DOHH2 (cell line): Measurements from ENCODE around the gene ZSCAN21.
"Not testable (repeated sequence)": the region's sequence is repeated elsewhere in the genome, so short reads cannot be mapped to it uniquely, and the experiment has no call there.

Source experiments
- H3F3A ChIP-seq: fragments of 200-600 bp; sonication (generic), shearing (Covaris generic); 2 replicates; pipeline ENCODE4 v1.6.0; 2016; ENCODE audit warnings: antibody characterized with exemption, mild to moderate bottlenecking; ENCODE audit not compliant: control insufficient read depth, insufficient read depth
- H3K27ac ChIP-seq: fragments of 200-600 bp; sonication (generic); 2 replicates; pipeline ENCODE4 v1.5.1; 2014; ENCODE audit warnings: low read depth, mild to moderate bottlenecking, low read length, moderate library complexity
- H3K27me3 ChIP-seq: fragments of 200-600 bp; sonication (generic); 2 replicates; pipeline ENCODE4 v1.6.1; 2014; ENCODE audit warnings: mild to moderate bottlenecking, low read length, mixed read lengths; ENCODE audit not compliant: control insufficient read depth
- H3K36me3 ChIP-seq: fragments of 200-600 bp; sonication (generic); 2 replicates; pipeline ENCODE4 v1.6.1; 2014; ENCODE audit warnings: mild to moderate bottlenecking, low read length, moderate library complexity, mixed read lengths; ENCODE audit not compliant: control insufficient read depth
- H3K4me1 ChIP-seq: fragments of 200-600 bp; sonication (generic); 2 replicates; pipeline ENCODE4 v1.6.1; 2014; ENCODE audit warnings: mild to moderate bottlenecking, low read length, mixed read lengths; ENCODE audit not compliant: control insufficient read depth
- H3K4me2 ChIP-seq: fragments of 200-600 bp; sonication (generic); 2 replicates; pipeline ENCODE4 v1.6.0; 2014; ENCODE audit warnings: mild to moderate bottlenecking, low read length, moderate library complexity
- H3K4me3 ChIP-seq: fragments of 200-600 bp; sonication (generic); 2 replicates; pipeline ENCODE4 v1.5.1; 2014; ENCODE audit warnings: mild to moderate bottlenecking, low read length, mixed read lengths
- H3K79me2 ChIP-seq: fragments of 200-600 bp; sonication (generic); 2 replicates; pipeline ENCODE4 v1.6.1; 2014; ENCODE audit warnings: mild to moderate bottlenecking, low read length, mixed read lengths; ENCODE audit not compliant: control insufficient read depth
- H3K9me2 ChIP-seq: fragments of 200-600 bp; sonication (generic); replicated peaks from 2 replicates; pipeline ENCODE4 v1.6.1; 2014; ENCODE audit warnings: mild to moderate bottlenecking, low read length, mixed read lengths; ENCODE audit not compliant: control insufficient read depth
- H3K9me3 ChIP-seq: fragments of 200-600 bp; sonication (generic); 2 replicates; pipeline ENCODE4 v1.6.1; 2014; ENCODE audit warnings: antibody characterized with exemption, low read length, mixed read lengths; ENCODE audit not compliant: control insufficient read depth, insufficient read depth
- H4K20me1 ChIP-seq: fragments of 200-600 bp; sonication (generic); 2 replicates; pipeline ENCODE4 v1.6.0; 2014; ENCODE audit warnings: low read depth, mild to moderate bottlenecking, antibody characterized with exemption, low read length, moderate library complexity; ENCODE audit not compliant: control insufficient read depth, insufficient read depth
- CTCF ChIP-seq: fragments of 200-600 bp; sonication (generic); IDR thresholded peaks from one replicate; pipeline ENCODE4 v1.5.1; 2014; ENCODE audit warnings: antibody characterized with exemption, mild to moderate bottlenecking, low read depth, low read length; ENCODE audit not compliant: poor library complexity, severe bottlenecking
- EZH2phosphoT487 ChIP-seq: fragments of 200-600 bp; sonication (generic); IDR thresholded peaks from 2 replicates; pipeline ENCODE4 v1.6.1; 2017; ENCODE audit warnings: borderline replicate concordance, mild to moderate bottlenecking, antibody characterized with exemption, low read length, moderate library complexity, mixed read lengths

Gene ZSCAN21

GRCh38 chr7:100007887-100008286 is 41.7 kb upstream of the ZSCAN21 start:
- Histone ChIP-seq H3K36me3 (no peaks in the 10 kb centered on the region), H3F3A (no peaks in the 10 kb centered on the region), H3K9me3 (no peaks in the 10 kb centered on the region), H3K9me2 (no peaks in the 10 kb centered on the region), H3K79me2 (no peaks in the 10 kb centered on the region), H3K27ac (no peak overlapping the region), H3K27me3 (peaks cover 17% of the 10 kb centered on the region), H3K4me2 (no peak overlapping the region), H3K4me3 (no peak overlapping the region), H4K20me1 (no peaks in the 10 kb centered on the region), H3K4me1 (peaks cover under 1% of the 10 kb centered on the region; the same call in 1 of the 2 replicates)
- TF ChIP-seq CTCF (no peak), EZH2phosphoT487 (no peak)

GRCh38 chr7:100008525-100008924 is 41.0 kb upstream of the ZSCAN21 start:
- no peak overlapping the region for H3K27ac ChIP-seq
- H3K9me2 ChIP-seq, result no peaks in the 10 kb centered on the region
- no peaks in the 10 kb centered on the region for H4K20me1 ChIP-seq
- TF ChIP-seq CTCF (no peak), EZH2phosphoT487 (no peak)
- H3K4me1 ChIP-seq, result peaks cover 6% of the 10 kb centered on the region
- H3K4me2 ChIP-seq, result no peak overlapping the region
- H3K79me2 ChIP-seq, result no peaks in the 10 kb centered on the region
- H3K36me3 ChIP-seq, result no peaks in the 10 kb centered on the region
- H3K4me3 ChIP-seq, result no peak overlapping the region
- H3F3A ChIP-seq, result 0 out of 2 replicates have a peak, but pooled peaks cover 2% of the 10 kb centered on the region
- peaks cover 17% of the 10 kb centered on the region for H3K27me3 ChIP-seq
- no peaks in the 10 kb centered on the region for H3K9me3 ChIP-seq

- H3K4me3 ChIP-seq, H3K36me3 ChIP-seq, H3K9me2 ChIP-seq, H4K20me1 ChIP-seq, H3K27ac ChIP-seq, H3K4me2 ChIP-seq, H3K4me1 ChIP-seq, H3K27me3 ChIP-seq, H3F3A ChIP-seq, H3K79me2 ChIP-seq, H3K9me3 ChIP-seq: not testable (repeated sequence)
Measured at GRCh38 chr7:100009952-100010351, 39.6 kb upstream of the ZSCAN21 start.

- H3F3A ChIP-seq, result peaks cover 2% of the 10 kb centered on the region; the same call in 1 of the 2 replicates
- H3K9me2 ChIP-seq, result no peaks in the 10 kb centered on the region
- no peak overlapping the region for H3K27ac ChIP-seq
- TF ChIP-seq CTCF (no peak), EZH2phosphoT487 (no peak)
- peaks cover 13% of the 10 kb centered on the region for H3K4me1 ChIP-seq
- H3K4me2 ChIP-seq, result no peak overlapping the region
- H3K36me3 ChIP-seq, result peaks cover 3% of the 10 kb centered on the region; the same call in 1 of the 2 replicates
- no peaks in the 10 kb centered on the region for H3K9me3 ChIP-seq
- peaks cover 10% of the 10 kb centered on the region for H3K79me2 ChIP-seq
- H3K27me3 ChIP-seq, result peaks cover 9% of the 10 kb centered on the region
- H3K4me3 ChIP-seq, result no peak overlapping the region
- H4K20me1 ChIP-seq, result no peaks in the 10 kb centered on the region
Measured at GRCh38 chr7:100010901-100011300, 38.7 kb upstream of the ZSCAN21 start.
